CD4-positive, alpha-beta T cell treated with Interleukin-17A for 1 hour (primary cell): Measurements from ENCODE around the gene OR5K2.

Experiments
- DNase-seq: peaks from one replicate; pipeline ENCODE4 v3.0.0-alpha.2; 2020

OR5K2 gene

GRCh38 chr3:98525494-98525893 lies 28.0 kb downstream of the OR5K2 start:
- DNase-seq = peak; percentile 39

DNA sequence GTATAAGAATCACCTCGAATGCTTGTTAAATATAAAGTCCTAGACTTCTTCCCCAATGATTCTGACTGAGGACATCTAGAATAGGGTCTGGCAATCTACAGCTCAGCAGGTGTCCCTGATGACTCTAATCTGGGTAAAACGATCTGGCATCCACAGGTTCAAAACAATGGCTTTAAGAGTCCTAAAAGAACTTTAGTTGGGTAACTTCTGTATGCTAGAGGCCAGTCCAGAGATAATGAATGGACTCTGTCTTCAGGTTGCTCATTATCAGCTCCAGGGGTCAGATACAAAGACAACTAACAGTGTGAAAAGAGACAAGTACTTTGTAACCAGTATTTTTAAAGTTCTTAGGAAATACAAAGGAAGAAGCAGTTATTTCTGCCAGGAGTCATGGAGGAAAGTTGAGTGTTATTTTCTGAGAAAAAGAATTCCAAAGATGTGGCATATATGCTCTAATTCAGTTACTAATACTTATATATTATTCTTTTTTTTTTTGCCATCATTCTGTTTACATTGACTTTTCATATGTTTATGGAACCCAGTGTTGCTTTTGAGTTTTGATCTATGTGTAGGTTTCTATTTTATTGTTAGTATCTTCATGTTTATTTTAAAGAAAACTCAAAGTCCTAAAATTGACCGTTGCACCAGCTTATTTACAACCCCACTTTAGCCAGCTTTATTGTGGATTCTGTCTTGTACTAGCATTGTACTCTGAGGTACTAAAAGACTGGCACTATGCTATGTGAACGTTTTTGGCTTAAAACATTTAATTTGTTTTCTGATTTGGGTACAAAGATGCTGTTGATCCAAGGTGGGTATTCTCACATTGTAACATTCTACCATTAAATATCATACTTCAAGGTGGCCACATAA lies 31.2 kb downstream of the OR5K2 start:
- no peak for DNase-seq

DNA sequence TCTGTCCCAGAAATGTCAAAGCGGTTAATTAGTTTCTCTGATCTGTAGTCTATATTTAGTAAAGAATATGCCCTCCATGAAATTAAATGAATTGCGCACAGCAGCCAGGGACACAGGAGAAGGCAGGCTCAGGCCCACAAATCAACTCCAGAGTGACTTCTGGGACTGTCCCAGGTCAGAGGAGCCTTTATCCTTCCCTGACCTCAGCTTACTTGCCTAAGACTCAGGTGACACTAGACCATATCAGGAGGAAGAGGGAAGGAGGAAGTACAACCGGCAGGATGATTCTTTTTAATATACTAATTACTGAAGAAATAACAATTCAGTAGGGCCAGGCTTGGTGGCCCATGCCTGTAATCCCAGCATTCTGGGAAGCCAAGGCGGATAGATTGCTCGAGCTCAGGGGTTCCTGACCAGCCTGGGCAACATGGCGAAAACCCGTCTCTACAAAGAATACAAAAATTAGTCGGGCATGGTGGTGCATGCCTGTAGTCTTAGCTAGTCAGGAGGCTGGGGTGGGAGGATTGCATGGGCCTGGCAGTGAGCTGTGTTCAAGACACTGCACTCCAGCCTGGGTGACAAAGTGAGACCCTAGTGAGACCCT lies 32.5 kb downstream of the OR5K2 start:
- DNase-seq = no peak

DNA sequence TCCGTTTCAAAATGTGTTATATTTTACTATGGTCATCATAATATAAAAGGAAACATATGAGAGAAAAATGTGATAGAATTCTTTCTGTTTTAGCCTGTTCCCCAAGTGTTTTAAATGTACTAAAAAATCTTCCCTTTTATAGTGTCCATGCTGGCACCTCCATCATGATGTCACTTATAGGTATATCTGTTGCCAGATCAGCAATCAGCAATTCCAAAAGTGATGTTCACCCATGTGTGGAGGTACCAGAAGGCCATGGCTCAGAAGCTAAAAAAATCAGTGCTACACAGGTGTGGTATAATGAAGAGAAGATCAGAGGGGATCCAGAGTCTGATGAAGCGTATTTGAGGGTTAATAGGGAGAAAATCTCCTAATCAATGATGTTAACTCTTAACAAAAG lies 33.2 kb downstream of the OR5K2 start:
- no peak for DNase-seq

- DNase-seq = no peak
Observed at GRCh38 chr3:98531622-98532274, 34.3 kb downstream of the OR5K2 start, which contains the start of gene GPR15. Gene GPR15 (plus strand): TSS chr3:98531978. CDS start chr3:98532034, 56 bp downstream.

DNA sequence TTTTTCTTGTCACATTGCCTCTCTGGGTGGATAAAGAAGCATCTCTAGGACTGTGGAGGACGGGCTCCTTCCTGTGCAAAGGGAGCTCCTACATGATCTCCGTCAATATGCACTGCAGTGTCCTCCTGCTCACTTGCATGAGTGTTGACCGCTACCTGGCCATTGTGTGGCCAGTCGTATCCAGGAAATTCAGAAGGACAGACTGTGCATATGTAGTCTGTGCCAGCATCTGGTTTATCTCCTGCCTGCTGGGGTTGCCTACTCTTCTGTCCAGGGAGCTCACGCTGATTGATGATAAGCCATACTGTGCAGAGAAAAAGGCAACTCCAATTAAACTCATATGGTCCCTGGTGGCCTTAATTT lies 34.8 kb downstream of the OR5K2 start:
- no peak for DNase-seq

DNA sequence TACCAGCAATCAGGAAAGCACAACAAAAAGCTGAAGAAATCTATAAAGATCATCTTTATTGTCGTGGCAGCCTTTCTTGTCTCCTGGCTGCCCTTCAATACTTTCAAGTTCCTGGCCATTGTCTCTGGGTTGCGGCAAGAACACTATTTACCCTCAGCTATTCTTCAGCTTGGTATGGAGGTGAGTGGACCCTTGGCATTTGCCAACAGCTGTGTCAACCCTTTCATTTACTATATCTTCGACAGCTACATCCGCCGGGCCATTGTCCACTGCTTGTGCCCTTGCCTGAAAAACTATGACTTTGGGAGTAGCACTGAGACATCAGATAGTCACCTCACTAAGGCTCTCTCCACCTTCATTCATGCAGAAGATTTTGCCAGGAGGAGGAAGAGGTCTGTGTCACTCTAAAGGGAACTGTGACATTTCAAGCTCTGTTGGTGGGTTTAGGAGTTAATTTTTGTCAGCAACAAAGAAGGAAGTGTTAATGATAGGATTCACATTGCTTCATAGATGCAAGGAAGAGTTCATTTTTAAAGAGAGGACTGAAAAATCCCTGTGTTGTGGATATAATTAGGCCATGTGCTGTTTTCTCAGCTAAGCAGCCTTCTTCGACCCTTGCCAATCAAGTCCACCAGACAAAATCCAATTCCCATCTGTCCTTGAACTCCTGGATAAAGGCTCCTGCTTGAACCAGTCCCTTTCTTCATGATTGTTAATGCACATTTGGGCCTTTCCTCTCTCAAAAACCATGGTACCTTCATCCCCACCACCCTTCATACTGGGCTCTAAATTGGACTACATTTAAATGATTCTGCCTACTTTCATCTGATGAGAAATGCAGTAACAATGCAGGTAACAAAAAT lies 35.5 kb downstream of the OR5K2 start:
- DNase-seq = no peak

- DNase-seq = no peak
Observed at GRCh38 chr3:98534168-98534567, 36.7 kb downstream of the OR5K2 start.

DNA sequence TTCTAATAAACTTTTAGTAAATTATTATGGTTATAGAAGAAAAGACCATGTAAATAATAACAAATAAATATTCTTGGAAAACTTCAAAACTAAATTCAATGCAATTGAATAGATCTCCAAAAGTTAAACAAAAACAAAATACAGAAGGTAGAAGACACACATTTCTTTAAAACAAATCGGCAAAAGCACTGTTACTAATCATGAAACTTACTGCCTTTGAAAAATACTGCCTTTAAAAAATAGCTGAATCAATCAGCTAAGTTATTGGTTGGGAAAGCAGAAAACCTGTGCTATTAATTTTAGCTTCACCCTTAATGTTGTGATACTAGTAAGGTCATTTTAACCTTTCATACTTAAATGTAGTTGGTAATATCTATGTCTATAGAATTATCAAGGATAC lies 37.3 kb downstream of the OR5K2 start:
- no peak for DNase-seq

- no peak for DNase-seq
Observed at GRCh38 chr3:98536456-98537017, 39.1 kb downstream of the OR5K2 start.

GRCh38 chr3:98540346-98540745 lies 42.9 kb downstream of the OR5K2 start:
- DNase-seq = peak; percentile 56

- DNase-seq = no peak
Observed at GRCh38 chr3:98541695-98542094, 44.2 kb downstream of the OR5K2 start.

- no peak for DNase-seq
Observed at GRCh38 chr3:98542623-98543022, 45.1 kb downstream of the OR5K2 start.

- no peak for DNase-seq
Observed at GRCh38 chr3:98545940-98546339, 48.5 kb downstream of the OR5K2 start.
